Lung (tissue), 12 donors: Measurements from ENCODE around the gene SLC2A8. TPM values are rescaled to one million over a fixed set of nuclear protein-coding genes. Genes with fewer than 3 reads are reported as not detected.
A peak's percentile ranks its signal among the peaks of the same experiment; 100 is the strongest.

ENCODE experiments used
- ATAC-seq: fragments of 200-7000 bp; cut with Tn5 transposase; one replicate; pipeline ENCODE4 v1.9.1; 2020; ENCODE audit warnings: moderate number of reproducible peaks; ENCODE audit not compliant: insufficient read depth, low FRiP score
- DNase-seq, 3 donors: peaks; one replicate each; pipeline ENCODE4 v3.0.0-alpha.2; 2013 to 2017
- H3K27ac ChIP-seq, 2 donors: one replicate each; pipeline ENCODE4 v1.5.1; 2013; ENCODE audit warnings: mild to moderate bottlenecking in 2 of 2, moderate library complexity in 2 of 2, control low read depth in 1 of 2, inconsistent platforms in 1 of 2, low read depth in 1 of 2, low read length in 1 of 2
- H3K27me3 ChIP-seq, 3 donors: one replicate each; pipeline ENCODE4 v1.5.1; 2013; ENCODE audit warnings: low read length in 2 of 3; ENCODE audit not compliant: control insufficient read depth in 3 of 3, insufficient read depth in 3 of 3
- H3K36me3 ChIP-seq, 4 donors: one replicate each; pipeline ENCODE4 v1.5.1; 2013; ENCODE audit warnings: low read length in 4 of 4, mild to moderate bottlenecking in 1 of 4, moderate library complexity in 1 of 4; ENCODE audit not compliant: control insufficient read depth in 4 of 4, insufficient read depth in 4 of 4
- H3K4me1 ChIP-seq, 5 donors: one replicate each; pipeline ENCODE4 v1.5.1; 2013; ENCODE audit warnings: low read length in 5 of 5, mild to moderate bottlenecking in 2 of 5, moderate library complexity in 1 of 5; ENCODE audit not compliant: control insufficient read depth in 5 of 5, insufficient read depth in 5 of 5
- H3K4me3 ChIP-seq: one replicate; pipeline ENCODE4 v1.5.1; 2013; ENCODE audit warnings: mild to moderate bottlenecking, control low read depth, moderate library complexity
- H3K9ac ChIP-seq, 2 donors: one replicate each; pipeline ENCODE4 v1.5.1; 2013; ENCODE audit warnings: low read length in 2 of 2, control low read depth in 1 of 2; ENCODE audit not compliant: insufficient read depth in 1 of 2
- H3K9me3 ChIP-seq, 4 donors: one replicate each; pipeline ENCODE4 v1.5.1; 2013; ENCODE audit warnings: low read length in 3 of 4, mild to moderate bottlenecking in 1 of 4, moderate library complexity in 1 of 4; ENCODE audit not compliant: control insufficient read depth in 4 of 4, insufficient read depth in 3 of 4
- WGBS, 2 donors: extraction: QIAGEN DNeasy Blood & Tissue Kit; methylation state at CpG; one replicate each; pipeline ENCODE4 v1.1.7; 2013; 5-methylcytosine and 5-hydroxymethylcytosine counted together
- polyA plus RNA-seq, 2 donors: library from polyadenylated mRNA; stranded (reverse); fragments of 200-250 nt; gene quantifications; one replicate each; pipeline ENCODE4 v1.2.1, GENCODE V29; 2013
- total RNA-seq, 2 donors: library from RNA; depleted of rRNA in 1 of 2; stranded (reverse); fragments of >200 nt in 1 of 2; gene quantifications; one replicate each; pipeline ENCODE4 v1.2.1, GENCODE V29; 2014 to 2021
- TF ChIP-seq, protein P1 (sequence below): IDR thresholded peaks from 2 replicates; pipeline ENCODE4 v1.5.1; 2012; ENCODE audit warnings: mild to moderate bottlenecking; ENCODE audit errors: control extremely low read depth, extremely low read depth
- donor health status: control.
- donor health status: control.
- donor health status: Bipolar disorder and iron deficiency.
- donor health status: healthy.
- donor health status: DM: yes; HTN: yes; CAD: no.

SLC2A8 gene
- total and polyA plus RNA-seq, 4 donors = 8.9 to 18.8 (median 16.3) TPM

DNA sequence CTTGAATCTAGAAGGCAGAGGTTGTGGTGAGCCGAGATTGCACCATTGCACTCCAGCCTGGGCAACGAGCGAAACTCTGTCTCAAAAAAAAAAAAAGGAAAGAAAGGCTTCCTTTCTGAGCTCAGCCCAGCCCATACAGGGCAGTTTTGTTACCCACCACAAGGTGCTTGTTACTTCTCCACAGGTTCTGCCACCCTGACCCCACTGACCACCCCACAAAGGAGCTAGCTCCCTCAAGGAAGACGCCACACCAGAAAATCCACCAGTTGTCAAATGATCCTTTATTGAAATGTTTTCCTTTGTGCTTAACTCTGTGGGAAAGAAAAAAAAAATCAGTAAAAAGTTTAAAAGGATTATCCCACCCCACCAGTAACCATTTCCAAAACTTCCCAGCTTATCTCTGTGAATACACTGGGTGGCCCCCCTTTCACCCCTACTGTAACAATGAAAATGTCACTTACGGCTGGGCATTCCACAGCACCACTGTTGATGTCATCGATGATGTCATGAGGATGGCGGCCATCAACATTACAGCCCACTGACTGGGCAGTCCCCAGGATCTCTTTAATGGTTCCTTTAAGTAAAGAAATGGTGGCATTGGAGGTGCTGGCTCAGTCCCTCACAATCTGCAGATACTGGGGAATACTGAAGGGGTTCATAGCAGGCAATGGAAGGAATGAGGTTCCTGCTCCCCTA lies 50.6 kb downstream of the SLC2A8 start:
- H3K9ac ChIP-seq = no peak overlapping the region
- H3K27me3 ChIP-seq = no peaks in the 10 kb centered on the region
- no peak for DNase-seq
- peaks cover 0 to 7% (median 0%) of the 10 kb centered on the region in 4 donors for H3K9me3 ChIP-seq
- H3K4me3 ChIP-seq = no peak overlapping the region
- H3K27ac ChIP-seq = no peak overlapping the region
- TF ChIP-seq, protein P1, sequence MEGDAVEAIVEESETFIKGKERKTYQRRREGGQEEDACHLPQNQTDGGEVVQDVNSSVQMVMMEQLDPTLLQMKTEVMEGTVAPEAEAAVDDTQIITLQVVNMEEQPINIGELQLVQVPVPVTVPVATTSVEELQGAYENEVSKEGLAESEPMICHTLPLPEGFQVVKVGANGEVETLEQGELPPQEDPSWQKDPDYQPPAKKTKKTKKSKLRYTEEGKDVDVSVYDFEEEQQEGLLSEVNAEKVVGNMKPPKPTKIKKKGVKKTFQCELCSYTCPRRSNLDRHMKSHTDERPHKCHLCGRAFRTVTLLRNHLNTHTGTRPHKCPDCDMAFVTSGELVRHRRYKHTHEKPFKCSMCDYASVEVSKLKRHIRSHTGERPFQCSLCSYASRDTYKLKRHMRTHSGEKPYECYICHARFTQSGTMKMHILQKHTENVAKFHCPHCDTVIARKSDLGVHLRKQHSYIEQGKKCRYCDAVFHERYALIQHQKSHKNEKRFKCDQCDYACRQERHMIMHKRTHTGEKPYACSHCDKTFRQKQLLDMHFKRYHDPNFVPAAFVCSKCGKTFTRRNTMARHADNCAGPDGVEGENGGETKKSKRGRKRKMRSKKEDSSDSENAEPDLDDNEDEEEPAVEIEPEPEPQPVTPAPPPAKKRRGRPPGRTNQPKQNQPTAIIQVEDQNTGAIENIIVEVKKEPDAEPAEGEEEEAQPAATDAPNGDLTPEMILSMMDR = no peak
- H3K4me1 ChIP-seq = peaks cover 0 to 27% (median 16%) of the 10 kb centered on the region in 5 donors
- 60 to 80% methylated on average over 7 of the region's 7 CpGs for WGBS, 2 donors
- ATAC-seq = no peak
- peaks cover 16 to 58% (median 53%) of the 10 kb centered on the region in 4 donors for H3K36me3 ChIP-seq

DNA sequence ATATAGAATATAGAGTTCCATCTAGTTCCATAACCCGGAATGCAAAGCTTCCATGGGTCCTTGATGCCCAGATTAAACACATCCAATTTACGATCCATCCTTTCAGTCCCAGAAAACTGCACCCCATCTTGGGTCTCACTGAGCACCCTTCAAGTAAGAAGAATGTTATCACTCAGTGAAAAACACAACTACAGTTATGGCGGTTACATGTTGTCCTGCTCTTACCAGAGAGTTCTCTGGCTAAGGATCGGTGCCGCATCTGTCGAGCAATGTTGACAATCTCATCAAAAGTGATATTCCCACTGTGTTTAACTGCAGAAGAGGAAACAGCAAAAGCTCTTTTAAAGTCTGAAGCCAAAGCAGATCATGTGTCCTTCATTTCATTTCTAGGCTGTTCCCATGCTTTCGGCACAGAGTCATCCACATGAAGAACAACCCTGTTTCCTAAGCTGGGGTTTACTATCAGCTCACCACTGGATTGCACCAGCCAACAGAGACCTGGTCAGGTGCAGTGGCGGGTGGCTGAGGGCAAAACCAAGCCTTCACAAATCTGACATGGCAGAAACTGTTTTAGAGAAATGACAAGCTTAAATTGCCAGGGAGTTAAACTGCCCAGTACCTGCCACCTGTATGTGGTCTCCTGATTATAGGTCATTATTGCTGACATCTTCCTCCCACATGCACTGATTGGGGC lies 51.3 kb downstream of the SLC2A8 start:
- DNase-seq (no peak), ATAC-seq (no peak)
- H3K36me3 ChIP-seq = peaks cover 16 to 58% (median 49%) of the 10 kb centered on the region in 4 donors
- H3K27ac ChIP-seq = no peak overlapping the region
- peaks cover 0 to 27% (median 18%) of the 10 kb centered on the region in 5 donors for H3K4me1 ChIP-seq
- peaks cover 0 to 7% (median 0%) of the 10 kb centered on the region in 4 donors for H3K9me3 ChIP-seq
- no peak overlapping the region for H3K9ac ChIP-seq
- TF ChIP-seq, protein P1 = no peak
- no peak overlapping the region for H3K4me3 ChIP-seq
- 90 to 94% methylated on average over 8 of the region's 8 CpGs for WGBS, 2 donors
- H3K27me3 ChIP-seq = no peaks in the 10 kb centered on the region

DNA sequence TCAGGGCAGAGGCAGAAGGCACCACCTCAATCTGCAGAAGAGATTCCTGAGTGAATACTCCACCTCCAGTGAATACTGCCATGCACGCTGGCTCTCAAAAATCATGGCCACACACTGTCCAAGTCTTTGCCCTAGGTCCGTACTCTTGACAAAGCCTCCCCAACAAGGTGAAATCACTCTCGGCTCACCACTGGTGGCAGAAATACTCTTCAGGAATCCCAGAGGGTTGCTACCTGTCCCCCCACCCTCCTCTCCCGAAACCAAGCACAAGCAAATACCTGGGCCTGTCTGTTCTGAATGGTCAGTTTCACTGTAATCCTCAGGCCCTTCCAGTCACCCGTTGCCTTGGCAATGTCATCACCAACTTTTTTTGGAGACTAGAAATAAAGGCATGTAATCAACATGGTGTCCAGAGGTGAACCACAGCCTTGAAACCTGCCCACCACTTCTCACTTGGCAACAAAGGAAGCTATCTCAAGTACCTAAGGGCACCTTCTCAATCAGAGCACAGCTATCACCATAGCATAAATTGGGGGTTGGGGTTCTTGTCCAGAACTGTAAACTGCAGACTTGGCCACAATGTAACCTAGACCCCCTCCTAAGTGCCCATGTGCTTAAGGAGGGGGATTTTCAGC lies 52.5 kb downstream of the SLC2A8 start:
- TF ChIP-seq, protein P1 = no peak
- 49 to 70% methylated on average over 5 of the region's 5 CpGs for WGBS, 2 donors
- no peak for ATAC-seq
- Histone ChIP-seq H3K36me3 (peaks cover 16 to 54% (median 45%) of the 10 kb centered on the region in 4 donors), H3K9ac (peak overlapping the region; percentile 81 to 99), H3K4me1 (peaks cover 0 to 27% (median 18%) of the 10 kb centered on the region in 5 donors), H3K27ac (peak overlapping the region; percentile 80 to 93), H3K27me3 (no peaks in the 10 kb centered on the region), H3K9me3 (peaks cover 0 to 4% (median 0%) of the 10 kb centered on the region in 4 donors), H3K4me3 (peak overlapping the region; percentile 97)
- no peak for DNase-seq
